ENCODE measurements around the gene DNER. TPM values are rescaled to one million over a fixed set of nuclear protein-coding genes. Genes with fewer than 3 reads are reported as not detected.
"Not testable (repeated sequence)": the region's sequence is repeated elsewhere in the genome, so short reads cannot be mapped to it uniquely, and the experiment has no call there.

The DNER gene
- total RNA-seq, 2 experiments from 2014 or later: not detected

DNA sequence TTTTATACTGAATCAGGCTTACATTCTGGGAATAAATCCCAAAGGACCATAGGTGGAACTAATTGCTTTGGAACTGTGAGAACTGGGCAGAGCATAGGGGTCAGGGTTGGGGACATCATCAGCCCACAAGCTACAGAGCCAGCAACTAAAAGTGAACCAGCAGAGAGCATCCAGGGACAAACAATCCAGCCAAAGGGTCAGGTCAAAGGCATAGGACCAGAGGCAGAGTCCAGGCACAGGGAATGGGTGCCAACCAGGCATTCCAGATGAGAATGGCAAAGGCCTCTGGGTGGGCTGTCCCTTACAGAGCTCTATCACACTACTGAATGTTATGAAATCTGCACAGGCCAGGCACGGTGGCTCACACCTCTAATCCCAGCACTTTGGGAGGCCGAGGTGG lies 12.3 kb upstream of the DNER start:
- intact Hi-C loops (cut with micrococcal nuclease): no loop called here
- Mint-ChIP-seq H3K4me3 (no peak overlapping the region), H3K36me3 (ENCODE audit: low read depth) (no peaks in the 10 kb centered on the region), H3K4me1 (ENCODE audit: low read depth) (peaks cover 2% of the 10 kb centered on the region), H3K27me3 (peaks cover 4% of the 10 kb centered on the region), H3K27ac (no peak overlapping the region), H3K9me3 (no peaks in the 10 kb centered on the region)
- ATAC-seq (no peak), DNase-seq (no peak)
- CTCF ChIA-PET: interaction anchor here (1.1 kb wide), 1 partner anchor 10 kb away, joined by 4 read pairs; no protein-coding TSS in a partner anchor
- POLR2A ChIA-PET: no interaction called here
- TF ChIP-seq, protein P1, sequence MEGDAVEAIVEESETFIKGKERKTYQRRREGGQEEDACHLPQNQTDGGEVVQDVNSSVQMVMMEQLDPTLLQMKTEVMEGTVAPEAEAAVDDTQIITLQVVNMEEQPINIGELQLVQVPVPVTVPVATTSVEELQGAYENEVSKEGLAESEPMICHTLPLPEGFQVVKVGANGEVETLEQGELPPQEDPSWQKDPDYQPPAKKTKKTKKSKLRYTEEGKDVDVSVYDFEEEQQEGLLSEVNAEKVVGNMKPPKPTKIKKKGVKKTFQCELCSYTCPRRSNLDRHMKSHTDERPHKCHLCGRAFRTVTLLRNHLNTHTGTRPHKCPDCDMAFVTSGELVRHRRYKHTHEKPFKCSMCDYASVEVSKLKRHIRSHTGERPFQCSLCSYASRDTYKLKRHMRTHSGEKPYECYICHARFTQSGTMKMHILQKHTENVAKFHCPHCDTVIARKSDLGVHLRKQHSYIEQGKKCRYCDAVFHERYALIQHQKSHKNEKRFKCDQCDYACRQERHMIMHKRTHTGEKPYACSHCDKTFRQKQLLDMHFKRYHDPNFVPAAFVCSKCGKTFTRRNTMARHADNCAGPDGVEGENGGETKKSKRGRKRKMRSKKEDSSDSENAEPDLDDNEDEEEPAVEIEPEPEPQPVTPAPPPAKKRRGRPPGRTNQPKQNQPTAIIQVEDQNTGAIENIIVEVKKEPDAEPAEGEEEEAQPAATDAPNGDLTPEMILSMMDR (IDR thresholded peaks at IDR 0.05): no peak

DNA sequence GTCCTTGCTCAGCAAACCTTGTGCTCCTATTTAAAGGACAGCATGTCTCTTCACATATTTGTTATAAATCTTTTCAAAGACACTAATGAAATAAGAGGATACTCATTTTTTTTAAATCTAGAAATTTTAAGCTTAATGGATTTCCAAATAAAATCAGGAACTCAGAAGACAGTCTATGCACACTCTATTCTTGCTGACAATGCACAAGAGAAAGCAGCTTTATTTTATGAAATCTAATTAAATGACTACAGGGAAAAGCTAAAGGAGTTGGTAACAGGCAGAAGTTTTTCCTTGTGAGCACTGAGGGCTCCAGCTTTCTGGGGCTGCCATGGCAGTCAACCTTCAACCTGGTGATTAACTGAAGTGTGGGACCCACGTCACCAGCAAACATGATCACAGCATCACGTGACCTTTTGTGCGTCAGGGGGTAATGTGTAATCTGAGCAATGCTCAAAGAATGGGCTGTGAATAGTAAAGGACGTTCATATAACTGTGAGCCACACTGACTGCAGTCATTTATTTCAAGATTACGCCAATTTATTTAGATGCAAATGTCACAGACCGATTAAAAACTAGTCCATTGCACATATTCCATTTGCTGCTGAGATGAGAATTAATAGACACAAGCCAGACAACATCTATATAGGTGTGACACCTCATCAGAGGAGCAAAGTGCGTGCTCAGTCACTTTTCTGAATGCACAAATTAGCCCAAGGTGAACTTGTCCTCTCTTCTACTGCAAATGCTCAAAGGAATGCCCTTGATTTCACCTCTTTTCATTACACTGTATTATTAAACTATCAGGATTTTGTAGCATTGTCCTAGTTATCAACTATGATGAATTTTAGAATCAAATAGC lies 11.6 kb upstream of the DNER start:
- Mint-ChIP-seq H3K36me3 (ENCODE audit: low read depth) (no peaks in the 10 kb centered on the region), H3K27ac (no peak overlapping the region), H3K27me3 (peaks cover 4% of the 10 kb centered on the region), H3K4me3 (no peak overlapping the region), H3K4me1 (ENCODE audit: low read depth) (peaks cover 2% of the 10 kb centered on the region), H3K9me3 (no peaks in the 10 kb centered on the region)
- POLR2A ChIA-PET: interaction anchor here (0.6 kb wide), 1 partner anchor 9 kb away, joined by 5 read pairs; no protein-coding TSS in a partner anchor
- intact Hi-C loops (cut with micrococcal nuclease): no loop called here
- TF ChIP-seq, protein P1 (IDR thresholded peaks at IDR 0.05): no peak
- DNase-seq: no peak
- no peak for ATAC-seq
- CTCF ChIA-PET: interaction anchor here (1.1 kb wide), 1 partner anchor 9 kb away, joined by 4 read pairs; no protein-coding TSS in a partner anchor

DNA sequence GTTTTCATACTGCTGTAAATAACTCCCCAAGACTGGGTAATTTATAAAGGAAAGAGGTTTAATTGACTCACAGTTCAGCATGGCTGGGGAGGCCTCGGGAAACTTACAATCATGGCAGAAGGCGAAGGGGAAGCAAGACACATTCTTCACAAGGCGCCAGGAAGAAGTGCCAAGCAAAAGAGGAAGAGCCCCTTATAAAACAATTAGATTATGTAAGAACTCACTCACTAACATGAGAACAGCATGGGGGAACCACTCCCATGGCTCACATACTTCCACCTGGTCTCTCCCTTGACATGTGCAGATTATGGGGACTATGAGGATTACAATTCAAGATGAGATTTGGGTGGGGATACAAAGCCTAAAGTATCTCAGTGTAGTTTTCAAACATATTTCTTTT lies 8.8 kb upstream of the DNER start:
- H3K27ac Mint-ChIP-seq; H3K9me3 Mint-ChIP-seq; ATAC-seq; H3K4me3 Mint-ChIP-seq; POLR2A ChIA-PET; CTCF ChIA-PET; H3K4me1 Mint-ChIP-seq (ENCODE audit: low read depth); intact Hi-C loops (cut with micrococcal nuclease); H3K36me3 Mint-ChIP-seq (ENCODE audit: low read depth); DNase-seq: not testable (repeated sequence)
- peaks cover 10% of the 10 kb centered on the region for H3K27me3 Mint-ChIP-seq

DNA sequence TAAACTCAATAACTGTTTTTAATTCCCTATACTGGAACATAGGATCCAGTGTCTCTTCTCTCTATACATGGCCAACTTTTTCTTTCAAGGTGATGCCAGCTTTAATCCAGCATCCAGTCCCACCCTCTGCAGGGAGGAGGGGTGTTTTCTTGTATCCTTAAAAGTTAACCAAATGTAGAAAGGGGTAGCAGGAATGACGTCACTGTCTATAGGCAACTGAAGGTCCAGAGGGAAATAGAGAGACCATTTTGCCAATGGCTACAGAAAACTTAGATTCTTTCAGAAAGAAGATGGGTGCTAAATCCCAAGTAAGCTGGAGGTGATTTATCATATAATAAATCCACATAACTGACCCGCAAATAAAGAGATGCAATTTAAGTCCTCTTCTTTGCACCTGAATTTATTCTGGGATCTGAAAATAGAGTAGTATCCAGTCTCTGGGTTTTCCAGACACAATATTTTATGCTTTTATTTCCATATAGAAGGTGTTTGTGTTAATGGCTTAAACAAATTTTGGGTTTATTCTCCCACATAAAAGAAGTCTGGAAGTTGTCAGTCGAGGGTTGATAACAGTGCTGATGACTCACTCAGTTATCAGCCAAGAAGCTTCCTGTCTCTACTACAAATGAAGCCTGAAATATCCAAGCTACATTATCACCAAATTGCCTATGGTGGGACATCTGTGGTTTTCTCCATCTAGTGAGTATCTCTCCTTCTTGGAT lies 5.7 kb upstream of the DNER start:
- ChIA-PET POLR2A (no interaction called here), CTCF (no interaction called here)

DNA sequence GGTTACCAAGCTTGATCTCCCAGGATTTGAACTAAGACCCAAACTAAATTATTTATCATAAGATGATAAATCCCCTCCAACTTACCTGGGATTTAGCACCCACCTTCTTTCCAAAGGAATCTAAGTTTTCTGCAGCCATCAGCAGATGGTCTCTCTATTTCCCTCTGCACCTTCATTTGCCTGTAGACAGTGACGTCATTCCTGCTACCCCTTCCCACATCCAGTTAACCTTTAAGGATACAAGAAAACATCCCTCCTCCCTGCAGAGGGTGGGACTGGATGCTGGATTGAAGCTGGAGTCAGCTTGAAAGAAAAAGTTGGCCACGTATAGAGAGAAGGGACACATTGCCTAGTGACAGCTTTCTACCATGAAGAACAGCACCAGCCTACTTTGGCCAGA lies 3.7 kb upstream of the DNER start:
- TF ChIP-seq, protein P1 (IDR thresholded peaks at IDR 0.05): no peak
- H3K4me3 Mint-ChIP-seq: no peak overlapping the region
- intact Hi-C loops (cut with micrococcal nuclease): no loop called here
- H3K9me3 Mint-ChIP-seq: no peaks in the 10 kb centered on the region
- CTCF ChIA-PET: no interaction called here
- no peak overlapping the region for H3K27ac Mint-ChIP-seq
- no peaks in the 10 kb centered on the region for H3K36me3 Mint-ChIP-seq (ENCODE audit: low read depth)
- POLR2A ChIA-PET: no interaction called here
- DNase-seq (no peak), ATAC-seq (no peak)
- H3K4me1 Mint-ChIP-seq (ENCODE audit: low read depth): peaks cover 10% of the 10 kb centered on the region
- peaks cover 28% of the 10 kb centered on the region for H3K27me3 Mint-ChIP-seq

More for the DNA sequence above, 5.7 kb upstream of the DNER start:
- TF ChIP-seq, protein P1 (IDR thresholded peaks at IDR 0.05): no peak
- ATAC-seq (no peak), DNase-seq (no peak)
- intact Hi-C loops (cut with micrococcal nuclease): no loop called here
- Mint-ChIP-seq H3K4me1 (ENCODE audit: low read depth) (peaks cover 7% of the 10 kb centered on the region), H3K36me3 (ENCODE audit: low read depth) (no peaks in the 10 kb centered on the region), H3K27ac (no peak overlapping the region), H3K27me3 (peaks cover 25% of the 10 kb centered on the region), H3K4me3 (no peak overlapping the region), H3K9me3 (no peaks in the 10 kb centered on the region)

Measured in activated CD8-positive, alpha-beta T cell treated with anti-CD3 and anti-CD28 coated beads for 36 hours (primary cell).